Adrenal gland (tissue), 5 donors: ENCODE data around the gene MAU2.

Experiments used
- CTCF ChIP-seq, 6 experiments: fragments of 450-650 bp in 4 of 6; fragments of 200-600 bp in 2 of 6; sonication (generic) in 1 of 6; IDR thresholded peaks; 1 replicate in 5 of 6; 2 replicates in 1 of 6; pipeline versions ENCODE4 v1.5.1 to v1.8.0; 2016 to 2021; ENCODE audit warnings: antibody characterized with exemption in 6 of 6, mild to moderate bottlenecking in 2 of 6, moderate library complexity in 1 of 6
- POLR2A ChIP-seq, 2 donors: fragments of 450-650 bp; IDR thresholded peaks; one replicate each; pipeline ENCODE4 v1.6.1; 2017; ENCODE audit warnings: antibody characterized with exemption in 2 of 2, mild to moderate bottlenecking in 2 of 2, moderate library complexity in 1 of 2
- donor health status: DM: no; HTN: no; CAD: no.

GRCh38 chr19:19371059-19371458 is 50.4 kb downstream of the MAU2 start:
- TF ChIP-seq CTCF (IDR thresholded peaks at IDR 0.05) (no peak), POLR2A (IDR thresholded peaks at IDR 0.05) (no peak)
